Measurements from ENCODE around the gene CACNB3. TPM values are rescaled to one million over a fixed set of nuclear protein-coding genes. Genes with fewer than 3 reads are reported as not detected.
"Not testable (repeated sequence)": the region's sequence is repeated elsewhere in the genome, so short reads cannot be mapped to it uniquely, and the experiment has no call there.

CACNB3 gene
- total RNA-seq, 4 donors from 2014 or later, result 13.4 to 19.5 (median 14.0) TPM

DNA sequence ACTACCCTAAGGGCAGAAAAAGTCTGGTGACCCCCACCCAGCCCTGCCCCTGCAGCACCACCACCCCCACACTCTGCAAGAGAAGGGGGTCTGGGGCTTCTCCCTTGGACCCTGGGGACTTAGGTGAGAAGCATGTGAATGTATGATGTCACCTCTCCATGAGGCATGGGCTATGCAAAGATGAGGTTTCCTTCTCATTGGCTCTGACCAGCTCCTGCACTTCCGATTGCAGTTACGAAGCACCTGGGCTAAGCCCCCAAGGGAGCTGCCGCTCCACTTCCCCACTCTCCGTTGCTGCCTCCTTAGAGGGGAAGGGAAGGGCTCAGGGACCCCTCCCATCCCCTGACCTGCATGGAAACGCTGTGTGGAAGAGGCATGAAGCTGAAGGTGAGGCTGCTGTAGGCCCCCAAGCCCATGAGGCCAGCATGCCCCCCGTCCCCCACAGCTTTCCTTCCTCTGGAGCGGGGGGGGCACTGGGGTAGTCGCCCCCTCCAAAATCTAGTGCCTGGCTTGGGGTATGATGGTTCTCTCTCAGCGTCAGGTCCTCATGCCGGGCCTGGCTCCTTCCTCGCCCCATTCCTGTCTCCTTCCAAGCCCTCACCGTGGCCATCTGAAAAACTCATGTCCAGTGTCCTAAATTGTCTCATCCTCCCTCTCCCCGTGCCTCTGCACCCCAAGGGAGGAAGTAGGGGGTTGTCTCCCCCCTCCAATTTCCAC lies 39.1 kb downstream of the CACNB3 start:
- H3K4me3 ChIP-seq, result no peak overlapping the region
- DNase-seq, result no peak
- H3K36me3 ChIP-seq, result no peaks in the 10 kb centered on the region
- H3K4me1 ChIP-seq, result peaks cover 0 to 8% (median 7%) of the 10 kb centered on the region in 3 donors
- intact Hi-C loops (cut with DNase I), result no loop called here
- TF ChIP-seq CTCF (IDR thresholded peaks at IDR 0.05) (no peak), POLR2A (IDR thresholded peaks at IDR 0.05) (no peak)
- no peak overlapping the region for H3K27ac ChIP-seq
- 79 to 87% methylated on average over 4 to 11 of the region's 13 CpGs for WGBS, 2 donors
- H3K9me3 ChIP-seq, result no peaks in the 10 kb centered on the region
- peaks cover 0 to 8% (median 0%) of the 10 kb centered on the region in 4 donors for H3K27me3 ChIP-seq

DNA sequence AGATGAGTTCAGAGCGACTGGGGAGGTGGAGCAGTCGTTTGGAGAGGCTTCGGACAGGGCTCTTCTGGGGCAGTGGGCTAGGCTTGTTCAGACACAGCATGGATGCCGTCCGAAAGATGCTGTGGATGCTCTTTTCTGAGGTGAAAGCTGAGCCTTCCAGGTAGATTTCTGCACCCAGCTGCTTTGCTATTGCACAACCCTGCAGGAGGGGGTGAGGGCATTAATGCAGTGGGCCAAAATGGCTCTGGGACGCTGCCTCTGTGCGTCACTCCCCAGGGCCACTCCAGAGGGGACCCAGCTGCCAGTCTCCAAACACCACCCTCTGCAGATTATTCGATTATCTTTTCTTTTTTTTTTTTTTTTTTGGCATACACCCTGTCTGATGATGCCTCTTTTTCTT lies 39.7 kb downstream of the CACNB3 start:
- no peak for TF ChIP-seq CTCF (IDR thresholded peaks at IDR 0.05)
- TF ChIP-seq POLR2A (IDR thresholded peaks at IDR 0.05), result no peak
- H3K4me3 ChIP-seq, result no peak overlapping the region
- H3K27ac ChIP-seq, result no peak overlapping the region
- peaks cover 0 to 2% (median under 1%) of the 10 kb centered on the region in 3 donors for H3K4me1 ChIP-seq
- H3K27me3 ChIP-seq, result peaks cover 0 to 14% (median 0%) of the 10 kb centered on the region in 4 donors
- WGBS, 2 donors, result 79 to 83% methylated on average over 4 to 8 of the region's 8 CpGs
- no peaks in the 10 kb centered on the region for H3K36me3 ChIP-seq
- no peaks in the 10 kb centered on the region for H3K9me3 ChIP-seq
- no peak for DNase-seq
- intact Hi-C loops (cut with DNase I), result no loop called here

GRCh38 chr12:48859607-48860006 lies 41.3 kb downstream of the CACNB3 start:
- intact Hi-C loops (cut with DNase I), result no loop called here

GRCh38 chr12:48860236-48860635 lies 41.9 kb downstream of the CACNB3 start:
- H3K4me1 ChIP-seq, result peaks cover 3 to 10% (median 4%) of the 10 kb centered on the region in 3 donors
- DNase-seq; H3K27ac ChIP-seq; H3K36me3 ChIP-seq; intact Hi-C loops (cut with DNase I); H3K9me3 ChIP-seq; H3K4me3 ChIP-seq: not testable (repeated sequence)
- H3K27me3 ChIP-seq, result peaks cover 0 to 36% (median 2%) of the 10 kb centered on the region in 4 donors
- 90 to 94% methylated on average over 5 of the region's 5 CpGs for WGBS, 2 donors

More at GRCh38 chr12:48859607-48860006, 41.3 kb downstream of the CACNB3 start:
- no peak for DNase-seq
- Histone ChIP-seq H3K4me3 (no peak overlapping the region), H3K4me1 (peaks cover 0 to 4% (median 0%) of the 10 kb centered on the region in 3 donors), H3K27ac (no peak overlapping the region), H3K27me3 (peaks cover 0 to 30% (median 2%) of the 10 kb centered on the region in 4 donors), H3K9me3 (no peaks in the 10 kb centered on the region), H3K36me3 (no peaks in the 10 kb centered on the region)
- TF ChIP-seq POLR2A (IDR thresholded peaks at IDR 0.05) (no peak), CTCF (IDR thresholded peaks at IDR 0.05) (no peak)
- WGBS, 2 donors, result 88 to 92% methylated on average over 5 of the region's 5 CpGs

DNA sequence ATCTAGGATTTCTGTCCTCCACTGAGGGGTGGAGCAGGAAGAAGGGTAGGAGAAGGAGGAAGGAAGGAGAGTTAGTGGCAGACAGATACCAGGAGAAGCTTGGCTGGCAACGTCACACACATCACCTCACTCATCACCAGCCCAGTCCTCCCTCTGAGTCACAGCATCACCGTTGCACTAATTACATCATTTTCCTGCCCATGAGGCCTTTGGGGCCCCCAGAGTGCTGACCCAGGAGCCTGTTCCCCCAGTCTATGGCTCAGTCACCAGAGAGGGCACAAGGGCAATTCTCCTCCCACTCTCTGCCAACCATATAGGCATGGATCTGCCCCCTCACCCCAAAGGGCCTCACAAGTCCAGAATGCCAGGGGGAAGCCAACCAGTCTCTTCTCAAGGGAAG lies 42.8 kb downstream of the CACNB3 start:
- 31 to 46% methylated on average over 2 of the region's 2 CpGs for WGBS, 2 donors
- Histone ChIP-seq H3K4me1 (peaks cover 5 to 19% (median 10%) of the 10 kb centered on the region in 3 donors), H3K27ac (no peak overlapping the region), H3K27me3 (peaks cover 0 to 36% (median 2%) of the 10 kb centered on the region in 4 donors), H3K36me3 (no peaks in the 10 kb centered on the region), H3K4me3 (no peak overlapping the region), H3K9me3 (no peaks in the 10 kb centered on the region)
- TF ChIP-seq CTCF (IDR thresholded peaks at IDR 0.05), result no peak
- no peak for TF ChIP-seq POLR2A (IDR thresholded peaks at IDR 0.05)
- intact Hi-C loops (cut with DNase I), result no loop called here
- DNase-seq, result no peak
